ENCODE results near the gene LY6G6C. TPM values are rescaled to one million over a fixed set of nuclear protein-coding genes. Genes with fewer than 3 reads are reported as not detected.

LY6G6C gene
- total and polyA plus RNA-seq, 2 of the 4 experiments (the other 2 are of a cell fraction) = not detected

DNA sequence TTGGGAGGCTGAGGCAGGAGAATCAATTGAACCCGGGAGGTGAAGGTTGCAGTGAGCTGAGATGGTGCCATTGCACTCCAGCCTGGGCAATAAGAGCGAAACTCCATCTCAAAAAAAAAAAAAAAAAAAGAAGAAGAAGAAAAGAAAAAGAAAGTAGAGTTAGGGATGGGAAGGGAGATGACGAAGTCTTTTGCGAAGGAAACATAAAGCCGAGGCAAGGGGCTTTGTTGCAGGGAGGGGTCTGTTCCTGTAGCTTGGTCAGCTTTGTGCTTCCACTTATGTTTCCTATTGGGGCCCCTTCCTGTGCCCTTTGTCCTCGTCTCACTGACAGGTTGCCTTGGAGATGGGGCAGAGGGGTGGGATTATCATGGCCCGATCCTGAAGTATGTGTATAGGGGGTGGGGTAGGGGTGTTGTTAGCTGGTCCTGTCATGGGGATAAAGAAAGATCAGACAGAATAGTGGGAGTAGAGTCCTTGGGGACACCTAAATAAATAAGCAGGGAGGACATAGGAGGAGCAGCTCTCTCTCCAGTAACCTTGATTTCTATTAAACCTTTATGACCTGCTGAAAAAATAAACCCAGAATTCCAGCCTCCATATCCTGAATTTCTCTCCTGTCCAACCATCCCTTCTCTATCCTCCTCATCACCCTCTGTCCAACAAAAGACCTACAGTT, 15.9 kb upstream of the LY6G6C start:
- BruUV-seq (replicated peaks) = no TSS peak

More for the DNA sequence above, 15.9 kb upstream of the LY6G6C start:
- DNase-seq (no peak), ATAC-seq (ENCODE audit: low read depth) (no peak)
- Histone ChIP-seq H3K36me3 (ENCODE audit: control insufficient read depth, insufficient read depth, low read length) (peaks cover 19% of the 10 kb centered on the region), H3K4me2 (ENCODE audit: low read depth, low read length) (peak overlapping the region; percentile 68), H3K27ac (ENCODE audit: insufficient read depth, low read length) (peak overlapping the region; percentile 65), H3K9me1 (ENCODE audit: insufficient read depth, low read length) (peaks cover 18% of the 10 kb centered on the region), H2AFZ (replicated peaks; ENCODE audit: low read length, poor library complexity) (no peak overlapping the region), H2AK5ac (ENCODE audit: low read depth, low read length) (peak overlapping the region; percentile 70), H2BK120ac (ENCODE audit: low read depth, low read length) (peak overlapping the region; percentile 79), H2AK9ac (replicated peaks; ENCODE audit: low read depth, low read length, poor library complexity) (peak overlapping the region; percentile 94), H3K4ac (ENCODE audit: low read depth, low read length) (peak overlapping the region; percentile 90), H3K18ac (ENCODE audit: low read depth, low read length) (peak overlapping the region; percentile 60; the same call in 1 of the 2 replicates), H4K20me1 (ENCODE audit: insufficient read depth, low read length) (peaks cover 21% of the 10 kb centered on the region), H2BK15ac (ENCODE audit: low read depth, low read length) (peak overlapping the region; percentile 71; the same call in 1 of the 3 replicates), H4K5ac (ENCODE audit: low read depth, low read length) (peak overlapping the region; percentile 81), H2BK20ac (ENCODE audit: low read depth, low read length) (peak overlapping the region; percentile 76; the same call in 1 of the 2 replicates), H4K8ac (ENCODE audit: low read depth in 2 of 2, low read length in 2 of 2) (peak overlapping the region; percentile 63 to 95; a peak in 3 of 4 replicates), H3K9me3 (ENCODE audit: control insufficient read depth, insufficient read depth, low read length) (no peaks in the 10 kb centered on the region), H2BK5ac (ENCODE audit: low read depth, low read length, poor library complexity, severe bottlenecking) (peak overlapping the region; percentile 92), H3K4me1 (ENCODE audit: control insufficient read depth, insufficient read depth, low read length) (peaks cover 18% of the 10 kb centered on the region), H3K9ac (ENCODE audit: low read depth, low read length) (peak overlapping the region; percentile 28; the same call in 1 of the 2 replicates), H4K91ac (ENCODE audit: insufficient read depth, low read depth, low read length) (peak overlapping the region; percentile 86), H3K79me1 (ENCODE audit: low read depth in 1 of 2, low read length in 2 of 2) (peaks cover 13 to 75% of the 10 kb centered on the region in 2 experiments; a peak in 3 of 4 replicates), H3K23ac (ENCODE audit: low read depth, low read length) (peak overlapping the region; percentile 77; the same call in 1 of the 2 replicates), H3K14ac (replicated peaks; ENCODE audit: low read depth, low read length) (peak overlapping the region; percentile 95), H3K4me3 (ENCODE audit: insufficient read depth, low read depth, low read length) (no peak overlapping the region), H3K27me3 (ENCODE audit: control insufficient read depth, insufficient read depth, low read length) (no peaks in the 10 kb centered on the region), H3K56ac (ENCODE audit: extremely low read depth, insufficient read depth, low read length) (peak overlapping the region; percentile 36)
- intact Hi-C loops (cut with micrococcal nuclease) = no loop called here
- in situ Hi-C loops (cut with MboI; ENCODE audit: low sequenced_read_pairs) = no loop called here
- TF ChIP-seq POLR2A (IDR thresholded peaks at IDR 0.05; ENCODE audit: low read depth, low read length) (no peak), RFX5 (IDR thresholded peaks at IDR 0.05; ENCODE audit: low read depth, low read length) (no peak), MAFK (IDR thresholded peaks at IDR 0.05; ENCODE audit: low read depth, low read length) (no peak), CHD1 (IDR thresholded peaks at IDR 0.05; ENCODE audit: low read depth, low read length) (no peak), RAD21 (IDR thresholded peaks at IDR 0.05; ENCODE audit: low read length) (no peak), SMC3 (IDR thresholded peaks at IDR 0.05; ENCODE audit: low read depth, low read length) (no peak), NFE2L2 (IDR thresholded peaks at IDR 0.05; ENCODE audit: low read depth, low read length) (no peak), RCOR1 (IDR thresholded peaks at IDR 0.05; ENCODE audit: insufficient replicate concordance, low read length) (no peak), CEBPB (IDR thresholded peaks at IDR 0.05; ENCODE audit: low read depth, low read length) (no peak), BHLHE40 (IDR thresholded peaks at IDR 0.05; ENCODE audit: low read depth, low read length) (no peak)
- TF ChIP-seq, protein P1, sequence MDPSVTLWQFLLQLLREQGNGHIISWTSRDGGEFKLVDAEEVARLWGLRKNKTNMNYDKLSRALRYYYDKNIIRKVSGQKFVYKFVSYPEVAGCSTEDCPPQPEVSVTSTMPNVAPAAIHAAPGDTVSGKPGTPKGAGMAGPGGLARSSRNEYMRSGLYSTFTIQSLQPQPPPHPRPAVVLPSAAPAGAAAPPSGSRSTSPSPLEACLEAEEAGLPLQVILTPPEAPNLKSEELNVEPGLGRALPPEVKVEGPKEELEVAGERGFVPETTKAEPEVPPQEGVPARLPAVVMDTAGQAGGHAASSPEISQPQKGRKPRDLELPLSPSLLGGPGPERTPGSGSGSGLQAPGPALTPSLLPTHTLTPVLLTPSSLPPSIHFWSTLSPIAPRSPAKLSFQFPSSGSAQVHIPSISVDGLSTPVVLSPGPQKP (IDR thresholded peaks at IDR 0.05; ENCODE audit: borderline replicate concordance, low read depth, low read length) = no peak
- ChIA-PET CTCF (interaction anchor here (0.6 to 1.3 kb wide), 7 partner anchors 10 to 49 kb away, joined by 3 to 7 read pairs (median 3); partner anchors contain the start of gene ABHD16A), POLR2A (ENCODE audit: unreplicated experiment) (no interaction called here)
- dilution Hi-C loops (cut with HindIII; ENCODE audit: low sequenced_read_pairs, unreplicated experiment) = no loop called here
- 27 to 100% methylated on average over 2 of the region's 7 CpGs for WGBS, 2 experiments (ENCODE audit: extremely low coverage in 2 of 2, insufficient read length in 1 of 2)
